GM21526 (cell line): Measurements from ENCODE around the gene IFNL4.
"Not testable (repeated sequence)": the region's sequence is repeated elsewhere in the genome, so short reads cannot be mapped to it uniquely, and the experiment has no call there.

Experiments
- ATAC-seq: cut with Tn5 transposase; IDR thresholded peaks from one replicate; pipeline ENCODE4 v1.9.1; 2021; ENCODE audit warnings: moderate library complexity; ENCODE audit not compliant: unreplicated experiment, low FRiP score

Gene IFNL4

GRCh38 chr19:39261704-39262103 lies 13.0 kb upstream of the IFNL4 start:
- ATAC-seq = no peak

DNA sequence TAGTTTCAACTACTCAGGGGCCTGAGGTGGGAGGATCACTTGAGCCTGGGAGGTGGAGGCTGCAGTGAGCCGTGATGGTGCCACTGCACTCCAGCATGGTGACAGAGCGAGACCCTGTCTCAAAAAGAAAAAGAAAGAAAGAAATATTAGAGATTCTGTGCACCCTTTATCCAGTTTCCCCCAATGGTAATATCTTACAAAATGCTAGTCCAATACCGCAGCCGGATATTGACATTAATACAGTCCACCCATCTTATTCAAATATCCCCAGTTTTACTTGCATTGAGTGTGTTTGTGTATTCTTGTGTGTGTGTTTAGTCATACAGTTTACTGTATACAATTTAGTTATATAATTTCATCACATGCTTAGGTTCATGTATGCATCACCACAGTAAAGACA lies 8.6 kb upstream of the IFNL4 start:
- ATAC-seq = no peak

DNA sequence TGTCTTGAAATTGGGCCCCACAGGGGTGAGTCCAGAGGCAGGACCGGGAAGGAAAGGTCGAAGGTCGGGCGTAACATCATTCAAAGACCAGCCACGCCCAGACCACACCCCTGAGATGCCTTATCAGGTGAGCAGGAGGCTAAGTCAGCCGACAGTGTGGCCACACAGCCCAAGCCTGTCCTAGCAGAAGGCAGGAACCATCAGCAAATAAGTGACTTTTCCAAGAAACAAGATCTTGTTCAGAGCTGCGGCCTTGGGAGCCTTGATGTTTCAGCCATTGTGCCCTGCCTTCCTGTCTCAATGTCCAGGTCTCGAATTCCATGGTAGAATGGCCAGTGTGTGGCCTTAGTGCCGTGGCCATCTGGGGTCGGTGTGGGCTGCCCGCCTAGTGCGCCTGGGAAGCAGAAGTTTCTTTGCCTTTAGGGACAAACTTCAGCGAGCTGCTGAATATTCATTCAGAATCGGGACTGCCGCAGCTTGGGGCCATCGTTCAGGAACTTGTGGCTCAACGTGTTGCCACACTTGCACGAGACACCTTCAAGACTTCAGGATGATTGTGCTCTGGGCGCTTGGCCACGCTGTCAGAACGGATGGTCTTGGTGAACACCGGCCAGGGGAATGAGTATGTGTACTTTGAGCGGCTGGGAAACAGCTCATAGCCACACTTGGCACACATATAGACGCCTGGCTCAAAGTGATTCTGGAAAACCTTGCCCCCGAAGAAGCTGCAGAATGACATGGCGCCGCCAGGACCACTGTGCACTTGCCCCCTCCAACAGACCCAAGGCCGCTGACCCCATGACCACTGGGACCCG lies 6.1 kb upstream of the IFNL4 start:
- ATAC-seq = no peak

GRCh38 chr19:39253374-39254149 lies 4.9 kb upstream of the IFNL4 start:
- no peak for ATAC-seq

GRCh38 chr19:39252458-39252857 lies 3.8 kb upstream of the IFNL4 start:
- no peak for ATAC-seq

DNA sequence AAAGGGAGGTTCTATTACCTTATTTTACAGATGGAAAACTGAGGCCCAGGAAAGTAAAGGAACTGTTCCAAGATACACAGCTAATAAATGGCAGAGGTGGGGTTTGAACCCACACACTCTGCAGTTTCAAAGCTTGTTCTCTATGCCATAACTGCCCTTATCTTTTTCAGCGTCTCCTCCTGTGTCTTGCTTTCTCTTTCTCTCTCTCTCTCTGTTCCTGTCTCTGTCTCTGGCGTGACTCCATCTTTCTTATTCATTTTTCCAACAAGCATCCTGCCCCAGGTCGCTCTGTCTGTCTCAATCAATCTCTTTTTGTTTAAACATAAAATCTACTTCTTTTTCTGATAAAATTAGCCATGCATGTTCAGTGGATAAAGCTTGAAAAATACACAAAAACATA lies 3.2 kb upstream of the IFNL4 start:
- no peak for ATAC-seq

DNA sequence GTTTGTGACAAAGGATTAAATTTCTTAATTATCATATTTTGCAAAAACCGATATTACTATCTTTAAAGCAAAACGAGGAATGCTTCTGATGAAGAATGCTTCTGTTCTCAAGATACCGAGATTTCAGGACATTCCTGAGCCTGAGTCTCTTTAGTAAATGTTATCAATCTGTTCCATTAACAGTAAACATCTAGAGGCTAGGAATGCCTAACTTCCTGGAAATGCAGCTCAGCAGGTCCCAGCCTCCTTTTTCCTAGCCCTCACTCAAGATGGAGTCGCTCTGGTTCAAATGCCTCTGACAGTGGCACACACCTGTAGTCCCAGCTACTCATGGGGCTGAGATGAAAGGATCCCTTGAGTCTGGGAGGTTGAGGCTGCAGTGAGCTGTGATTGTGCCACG lies 2.4 kb upstream of the IFNL4 start:
- no peak for ATAC-seq

GRCh38 chr19:39247701-39248664 lies 673 bp downstream of the IFNL4 start:
- ATAC-seq = no peak

GRCh38 chr19:39246951-39247669 lies 1.5 kb downstream of the IFNL4 start:
- ATAC-seq = no peak

- not testable (repeated sequence) for ATAC-seq
Measured at GRCh38 chr19:39245166-39245565, 3.5 kb downstream of the IFNL4 start.

- not testable (repeated sequence) for ATAC-seq
Measured at GRCh38 chr19:39244410-39245100, 4.1 kb downstream of the IFNL4 start, which contains the start of gene IFNL3. TSS of gene IFNL3 (minus strand) at chr19:39245006. CDS start at chr19:39244967, 39 bp downstream.

- not testable (repeated sequence) for ATAC-seq
Measured at GRCh38 chr19:39243741-39244140, 4.9 kb downstream of the IFNL4 start.

GRCh38 chr19:39240421-39240820 lies 8.2 kb downstream of the IFNL4 start:
- ATAC-seq = no peak

GRCh38 chr19:39238944-39239343 lies 9.7 kb downstream of the IFNL4 start:
- no peak for ATAC-seq

GRCh38 chr19:39238209-39238608 lies 10.4 kb downstream of the IFNL4 start:
- no peak for ATAC-seq

GRCh38 chr19:39237200-39238184 lies 11.2 kb downstream of the IFNL4 start:
- no peak for ATAC-seq

- no peak for ATAC-seq
Measured at GRCh38 chr19:39236527-39236926, 12.1 kb downstream of the IFNL4 start.

DNA sequence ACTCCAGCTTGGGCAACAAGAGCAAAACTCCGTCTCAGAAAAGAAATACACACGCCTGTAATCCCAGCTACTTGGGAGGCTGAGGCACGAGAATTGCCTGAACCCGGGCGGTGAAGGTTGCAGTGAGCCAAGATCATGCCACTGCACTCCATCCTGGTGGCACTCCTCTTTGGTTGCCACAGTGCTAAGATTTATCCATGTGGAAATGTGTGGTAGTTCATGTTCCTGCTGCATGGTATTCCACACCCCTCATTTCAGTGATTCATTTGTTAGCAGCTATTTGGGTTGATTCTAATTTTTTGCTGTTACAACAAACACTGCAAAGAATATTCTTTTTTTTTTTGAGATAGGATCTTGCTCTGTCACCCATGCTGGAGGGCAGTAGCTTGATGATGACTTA lies 15.9 kb downstream of the IFNL4 start:
- no peak for ATAC-seq
